Body of pancreas (tissue), 4 donors: ENCODE results near the gene CMTM4. TPM values are rescaled to one million over a fixed set of nuclear protein-coding genes. Genes with fewer than 3 reads are reported as not detected.

ENCODE experiments used
- ATAC-seq: fragments of 150-250 bp; one replicate; pipeline ENCODE4 v1.9.1; 2016
- DNase-seq, 4 donors: peaks; one replicate each; pipeline ENCODE4 v3.0.0-alpha.2; 2019
- H3K27ac ChIP-seq, 4 donors: fragments of 200-600 bp; sonication (generic); 1 replicate in 3 of 4; 2 replicates in 1 of 4; pipeline versions ENCODE4 v1.5.1 to v1.6.1; 2016 to 2019; ENCODE audit warnings: mild to moderate bottlenecking in 1 of 4, mixed read lengths in 1 of 4, moderate library complexity in 1 of 4
- H3K27me3 ChIP-seq, 2 donors: fragments of 200-600 bp; sonication (generic); one replicate each; pipeline ENCODE4 v1.6.0; 2016; ENCODE audit warnings: mild to moderate bottlenecking in 1 of 2
- H3K36me3 ChIP-seq, 2 donors: fragments of 200-600 bp; sonication (generic); replicated peaks in 1 of 2; 2 replicates each; pipeline ENCODE4 v1.5.1; 2016; ENCODE audit warnings: low read depth in 2 of 2; ENCODE audit not compliant: insufficient read depth in 1 of 2
- H3K4me1 ChIP-seq: fragments of 200-600 bp; sonication (generic); one replicate; pipeline ENCODE4 v1.6.0; 2016
- H3K4me3 ChIP-seq, 2 donors: fragments of 200-600 bp; sonication (generic); 1 replicate in 1 of 2; 2 replicates in 1 of 2; pipeline ENCODE4 v1.5.1; 2016 to 2019
- H3K9me3 ChIP-seq, 3 donors: fragments of 200-600 bp; sonication (generic); 1 replicate in 2 of 3; 2 replicates in 1 of 3; pipeline ENCODE4 v1.5.1; 2016
- CTCF ChIP-seq, 7 experiments: fragments of 450-650 bp in 4 of 7; fragments of 200-600 bp in 3 of 7; sonication (generic) in 3 of 7; IDR thresholded peaks; one replicate each; pipeline ENCODE4 v1.5.1; 2016 to 2019; ENCODE audit warnings: antibody characterized with exemption in 7 of 7
- POLR2A ChIP-seq, 3 donors: fragments of 450-650 bp; IDR thresholded peaks; one replicate each; pipeline ENCODE4 v1.6.1; 2016; ENCODE audit warnings: antibody characterized with exemption in 3 of 3, mild to moderate bottlenecking in 2 of 3
- WGBS, 2 donors: methylation state at CpG; one replicate each; pipeline ENCODE4 v1.1.5; 2017; 5-methylcytosine and 5-hydroxymethylcytosine counted together
- intact Hi-C: fragments of 100-400 bp; cut with DNase I; formaldehyde crosslinking; loops from one replicate; pipeline ENCODE4 v1.15.1; 2023
- total RNA-seq, 2 donors: library from RNA; depleted of rRNA; stranded (reverse); fragments of >200 nt; gene quantifications; one replicate each; pipeline ENCODE4 v1.1.0, GENCODE V29; 2016

Gene CMTM4
- total RNA-seq, 2 donors from 2014 or later, result 35.9 to 36.6 TPM

DNA sequence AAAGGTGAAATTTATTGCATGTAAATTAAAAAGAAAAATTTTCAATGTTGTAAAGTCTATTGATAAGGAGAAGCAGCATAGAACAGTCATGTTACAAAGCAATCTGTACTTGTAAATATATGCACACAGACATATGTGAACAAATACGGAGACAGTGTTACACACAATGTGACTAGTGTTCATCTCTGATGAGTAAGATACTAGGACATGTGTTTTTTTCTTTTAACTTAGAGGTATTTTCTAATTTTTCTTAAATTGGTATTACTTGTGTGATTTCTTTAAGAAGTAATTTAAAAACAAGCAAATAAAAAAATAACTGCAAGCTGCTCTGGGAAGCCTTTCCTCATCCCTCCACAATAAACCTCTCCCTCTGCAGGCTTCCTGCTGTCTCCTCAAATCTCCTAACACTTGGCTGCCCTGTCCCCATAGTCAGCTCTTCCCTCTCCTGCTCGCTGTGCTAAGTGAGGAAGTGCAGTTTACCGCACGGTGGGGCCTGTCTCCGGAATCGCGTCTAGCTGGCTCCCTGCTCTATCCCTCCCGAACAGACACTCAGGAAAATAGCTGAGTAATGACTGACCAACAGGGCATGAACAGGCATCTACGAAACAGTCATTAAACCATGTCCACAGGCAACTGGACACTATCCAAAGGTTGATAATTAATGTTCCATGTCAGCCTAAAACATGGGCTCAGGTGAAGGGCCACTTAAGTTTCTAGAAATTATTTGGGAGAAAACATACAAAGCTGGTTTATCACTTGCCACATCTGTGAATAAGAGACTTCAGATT lies 35.9 kb downstream of the CMTM4 start:
- peak; percentile 88 for ATAC-seq
- peak in 1 of 3 donors; percentile 15 for TF ChIP-seq POLR2A (IDR thresholded peaks at IDR 0.05)
- peak in 2 of 7 experiments; percentile 23 to 30 for TF ChIP-seq CTCF (IDR thresholded peaks at IDR 0.05)
- no peak overlapping the region for H3K4me3 ChIP-seq
- H3K36me3 ChIP-seq, result no peaks in the 10 kb centered on the region
- H3K9me3 ChIP-seq, result no peaks in the 10 kb centered on the region
- H3K27me3 ChIP-seq, result no peaks in the 10 kb centered on the region
- WGBS, 2 donors, result 6 to 9% methylated on average over 9 of the region's 9 CpGs
- peak; percentile 52 to 75 (median 62) for DNase-seq
- H3K4me1 ChIP-seq, result peaks cover 17% of the 10 kb centered on the region
- intact Hi-C loops, result no loop called here
- H3K27ac ChIP-seq, result peak overlapping the region in 3 of 4 donors; percentile 43 to 65 (median 54)

- 97 to 100% methylated on average over 3 to 5 of the region's 5 CpGs for WGBS, 2 donors
- intact Hi-C loops, result no loop called here
- Histone ChIP-seq H3K27me3 (no peaks in the 10 kb centered on the region), H3K4me3 (no peak overlapping the region), H3K27ac (no peak overlapping the region), H3K36me3 (no peaks in the 10 kb centered on the region), H3K4me1 (peaks cover 17% of the 10 kb centered on the region), H3K9me3 (no peaks in the 10 kb centered on the region)
- DNase-seq, result no peak
- no peak for TF ChIP-seq POLR2A (IDR thresholded peaks at IDR 0.05)
- TF ChIP-seq CTCF (IDR thresholded peaks at IDR 0.05), result no peak
- ATAC-seq, result no peak
Measured at GRCh38 chr16:66658860-66659190, 37.7 kb downstream of the CMTM4 start.

- ATAC-seq, result no peak
- 64% methylated on average over 6 of the region's 6 CpGs for WGBS, 2 donors
- Histone ChIP-seq H3K36me3 (no peaks in the 10 kb centered on the region), H3K27me3 (no peaks in the 10 kb centered on the region), H3K4me3 (no peak overlapping the region), H3K4me1 (peaks cover 17% of the 10 kb centered on the region), H3K9me3 (no peaks in the 10 kb centered on the region), H3K27ac (no peak overlapping the region)
- no peak for DNase-seq
- TF ChIP-seq POLR2A (IDR thresholded peaks at IDR 0.05) (no peak), CTCF (IDR thresholded peaks at IDR 0.05) (no peak)
- intact Hi-C loops, result no loop called here
Measured at GRCh38 chr16:66658143-66658859, 38.2 kb downstream of the CMTM4 start.

DNA sequence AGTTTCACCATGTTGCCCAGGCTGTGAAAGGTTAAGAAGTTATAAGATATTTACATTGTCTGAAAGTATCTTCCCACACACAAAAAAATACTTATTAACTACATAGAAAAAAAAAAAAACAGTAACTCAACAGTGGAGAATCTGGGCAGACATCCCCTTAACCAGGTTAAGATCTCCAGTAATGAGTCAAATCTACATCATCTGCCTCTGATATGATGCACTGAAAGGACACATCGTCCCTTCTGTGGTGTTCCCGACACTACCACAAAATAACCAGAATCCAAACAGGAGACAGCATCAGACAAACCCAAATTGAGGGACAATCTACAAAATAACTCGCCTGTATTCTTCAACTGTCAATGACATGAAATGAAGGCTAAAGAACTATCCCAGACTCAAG lies 40.0 kb downstream of the CMTM4 start:
- DNase-seq (no peak), ATAC-seq (no peak)
- H3K9me3 ChIP-seq, result no peaks in the 10 kb centered on the region
- no peak overlapping the region for H3K4me3 ChIP-seq
- H3K27me3 ChIP-seq, result no peaks in the 10 kb centered on the region
- peaks cover 16% of the 10 kb centered on the region for H3K4me1 ChIP-seq
- 89% methylated on average over 3 of the region's 3 CpGs for WGBS, 2 donors
- TF ChIP-seq POLR2A (IDR thresholded peaks at IDR 0.05) (no peak), CTCF (IDR thresholded peaks at IDR 0.05) (no peak)
- no peaks in the 10 kb centered on the region for H3K36me3 ChIP-seq
- H3K27ac ChIP-seq, result no peak overlapping the region
- intact Hi-C loops, result no loop called here
